GM12864 (cell line): Measurements from ENCODE around the gene C17orf100.

Experiments used
- DNase-seq: peaks from one replicate; pipeline ENCODE4 v3.0.0-alpha.2; 2011; ENCODE audit warnings: low read depth
- H3K4me3 ChIP-seq: 2 replicates; pipeline ENCODE4 v1.5.1; 2011; ENCODE audit warnings: mild to moderate bottlenecking, low read depth, low read length, control low read depth
- CTCF ChIP-seq: IDR thresholded peaks from 2 replicates; pipeline ENCODE4 v1.5.1; 2011; ENCODE audit warnings: low read depth, mild to moderate bottlenecking, moderate library complexity, low read length, control low read depth, inconsistent platforms; ENCODE audit errors: missing control alignments

Gene C17orf100

GRCh38 chr17:6636616-6637457, 14.7 kb upstream of the C17orf100 start:
- TF ChIP-seq CTCF, result no peak
- DNase-seq, result no peak
- no peak overlapping the region for H3K4me3 ChIP-seq

- H3K4me3 ChIP-seq, result no peak overlapping the region
- no peak for TF ChIP-seq CTCF
- no peak for DNase-seq
Measured at GRCh38 chr17:6637458-6637840, 14.1 kb upstream of the C17orf100 start.

- no peak overlapping the region for H3K4me3 ChIP-seq
- DNase-seq, result no peak
- TF ChIP-seq CTCF, result no peak
Measured at GRCh38 chr17:6638046-6638908, 13.3 kb upstream of the C17orf100 start.

- DNase-seq, result no peak
- H3K4me3 ChIP-seq, result peak overlapping the region; percentile 66
- no peak for TF ChIP-seq CTCF
Measured at GRCh38 chr17:6639014-6639585, 12.5 kb upstream of the C17orf100 start.

- peak overlapping the region; percentile 66 for H3K4me3 ChIP-seq
- DNase-seq, result no peak
- no peak for TF ChIP-seq CTCF
Measured at GRCh38 chr17:6639586-6640535, 11.7 kb upstream of the C17orf100 start.
